ENCODE data around the gene VANGL1. TPM values are rescaled to one million over a fixed set of nuclear protein-coding genes. Genes with fewer than 3 reads are reported as not detected.
A peak's percentile ranks its signal among the peaks of the same experiment; 100 is the strongest.

VANGL1 gene
- total RNA-seq, 2 donors from 2014 or later = 12.3 to 16.2 TPM

DNA sequence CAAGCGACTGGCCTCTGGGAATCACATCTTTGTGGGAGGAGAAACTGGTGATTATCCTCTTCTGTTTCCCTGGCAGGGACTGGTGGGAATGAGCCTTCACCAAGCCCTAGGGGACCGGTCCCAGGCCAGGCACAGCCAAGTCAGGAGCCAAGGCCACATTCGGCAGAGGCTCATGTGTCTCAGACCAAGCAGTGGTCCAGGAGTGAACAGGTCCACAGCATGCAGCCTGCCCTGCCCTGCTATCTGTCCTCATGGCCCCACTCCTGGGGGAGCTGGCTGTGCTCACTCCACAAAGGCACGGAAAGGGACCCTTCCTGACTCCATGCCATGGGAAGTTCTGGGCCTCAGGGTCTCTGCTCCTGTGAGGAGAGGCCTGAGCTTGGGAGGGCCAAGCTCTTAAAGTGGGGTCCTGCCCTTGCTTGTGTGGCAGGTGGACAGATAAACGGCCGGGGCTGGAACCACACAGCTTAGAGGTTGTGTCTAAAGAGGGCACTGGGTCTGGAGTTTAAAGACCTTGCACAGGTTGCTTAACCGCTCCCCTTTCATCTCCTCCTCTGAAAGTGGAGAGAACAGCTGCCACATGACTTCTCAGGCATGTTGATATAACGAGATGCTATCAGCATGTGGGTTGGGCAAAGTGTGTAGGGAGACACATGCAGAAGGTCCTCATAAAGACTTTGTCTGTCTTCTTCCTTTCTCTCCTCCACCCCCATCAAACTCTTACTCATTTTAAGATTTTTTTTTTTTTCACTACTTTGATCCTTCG lies 69.3 kb downstream of the VANGL1 start:
- Histone ChIP-seq H3K27ac (no peak overlapping the region), H3K4me1 (replicated peaks) (peaks cover 11% of the 10 kb centered on the region), H3K36me3 (no peaks in the 10 kb centered on the region), H3K9me3 (no peaks in the 10 kb centered on the region), H3K27me3 (replicated peaks; ENCODE audit: insufficient read depth) (no peaks in the 10 kb centered on the region), H3K4me3 (no peak overlapping the region)
- 50% methylated on average over 8 of the region's 9 CpGs for WGBS
- peak; percentile 79 for DNase-seq (ENCODE audit: low spot score)
- intact Hi-C loops (cut with DNase I) = no loop called here
- TF ChIP-seq POLR2AphosphoS5 (IDR thresholded peaks at IDR 0.05) = peak; percentile 93
- TF ChIP-seq, protein P1, sequence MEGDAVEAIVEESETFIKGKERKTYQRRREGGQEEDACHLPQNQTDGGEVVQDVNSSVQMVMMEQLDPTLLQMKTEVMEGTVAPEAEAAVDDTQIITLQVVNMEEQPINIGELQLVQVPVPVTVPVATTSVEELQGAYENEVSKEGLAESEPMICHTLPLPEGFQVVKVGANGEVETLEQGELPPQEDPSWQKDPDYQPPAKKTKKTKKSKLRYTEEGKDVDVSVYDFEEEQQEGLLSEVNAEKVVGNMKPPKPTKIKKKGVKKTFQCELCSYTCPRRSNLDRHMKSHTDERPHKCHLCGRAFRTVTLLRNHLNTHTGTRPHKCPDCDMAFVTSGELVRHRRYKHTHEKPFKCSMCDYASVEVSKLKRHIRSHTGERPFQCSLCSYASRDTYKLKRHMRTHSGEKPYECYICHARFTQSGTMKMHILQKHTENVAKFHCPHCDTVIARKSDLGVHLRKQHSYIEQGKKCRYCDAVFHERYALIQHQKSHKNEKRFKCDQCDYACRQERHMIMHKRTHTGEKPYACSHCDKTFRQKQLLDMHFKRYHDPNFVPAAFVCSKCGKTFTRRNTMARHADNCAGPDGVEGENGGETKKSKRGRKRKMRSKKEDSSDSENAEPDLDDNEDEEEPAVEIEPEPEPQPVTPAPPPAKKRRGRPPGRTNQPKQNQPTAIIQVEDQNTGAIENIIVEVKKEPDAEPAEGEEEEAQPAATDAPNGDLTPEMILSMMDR (IDR thresholded peaks at IDR 0.05) = no peak

- TF ChIP-seq POLR2A (IDR thresholded peaks at IDR 0.05) = no peak
- Histone ChIP-seq H3K9me3 (no peaks in the 10 kb centered on the region), H3K36me3 (no peaks in the 10 kb centered on the region), H3K27ac (no peak overlapping the region), H3K27me3 (replicated peaks; ENCODE audit: insufficient read depth) (no peaks in the 10 kb centered on the region), H3K4me3 (no peak overlapping the region), H3K4me1 (replicated peaks) (peaks cover 11% of the 10 kb centered on the region)
- DNase-seq (ENCODE audit: low spot score) = no peak
- 63% methylated on average over 10 of the region's 10 CpGs for WGBS
- intact Hi-C loops (cut with DNase I) = no loop called here
Measured at GRCh38 chr1:115712911-115713609, 71.3 kb downstream of the VANGL1 start.

GRCh38 chr1:115713906-115714305 lies 72.1 kb downstream of the VANGL1 start:
- 78% methylated on average over 5 of the region's 5 CpGs for WGBS

DNA sequence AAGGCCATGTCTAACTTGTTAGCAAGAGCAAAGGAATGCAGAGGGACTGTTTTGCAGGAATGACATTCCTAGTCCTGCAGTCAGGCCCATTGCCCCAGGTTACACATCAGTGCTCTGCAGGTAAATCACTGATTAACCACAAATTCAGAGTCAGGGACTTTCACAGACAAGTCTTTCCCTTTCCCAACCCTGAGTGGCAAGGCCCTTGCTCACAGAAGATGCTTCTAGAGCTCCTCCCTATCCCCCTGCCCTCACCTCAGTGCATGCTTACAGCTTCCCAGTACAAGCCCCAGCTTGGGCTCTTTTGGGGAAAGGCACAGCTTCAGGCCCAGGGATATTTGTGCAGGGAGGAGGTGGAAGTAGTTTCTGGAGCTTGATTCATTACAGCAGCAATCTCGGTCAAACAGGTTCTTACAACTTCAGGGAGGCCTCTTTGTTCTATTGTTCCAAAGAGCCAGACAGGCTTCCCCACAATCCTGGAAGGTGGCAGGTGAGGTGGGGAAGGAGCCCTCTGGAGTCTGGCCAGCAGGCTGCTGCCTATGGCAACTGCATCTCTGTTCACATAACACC lies 72.9 kb downstream of the VANGL1 start:
- H3K4me1 ChIP-seq (replicated peaks) = peaks cover 11% of the 10 kb centered on the region
- intact Hi-C loops (cut with DNase I) = no loop called here
- H3K9me3 ChIP-seq = no peaks in the 10 kb centered on the region
- TF ChIP-seq POLR2AphosphoS5 (IDR thresholded peaks at IDR 0.05) (peak; percentile 94), POLR2A (IDR thresholded peaks at IDR 0.05) (no peak)
- TF ChIP-seq, protein P1 (IDR thresholded peaks at IDR 0.05) = peak in 1 of 4 experiments; percentile 12
- peak; percentile 95 for DNase-seq (ENCODE audit: low spot score)
- no peaks in the 10 kb centered on the region for H3K27me3 ChIP-seq (replicated peaks; ENCODE audit: insufficient read depth)
- no peak overlapping the region for H3K4me3 ChIP-seq
- 40% methylated on average over 1 of the region's 1 CpG for WGBS
- no peak overlapping the region for H3K27ac ChIP-seq
- no peaks in the 10 kb centered on the region for H3K36me3 ChIP-seq

More at GRCh38 chr1:115713906-115714305, 72.1 kb downstream of the VANGL1 start:
- Histone ChIP-seq H3K9me3 (no peaks in the 10 kb centered on the region), H3K4me3 (no peak overlapping the region), H3K27me3 (replicated peaks; ENCODE audit: insufficient read depth) (no peaks in the 10 kb centered on the region), H3K4me1 (replicated peaks) (peaks cover 11% of the 10 kb centered on the region), H3K36me3 (no peaks in the 10 kb centered on the region), H3K27ac (no peak overlapping the region)
- intact Hi-C loops (cut with DNase I) = no loop called here
- TF ChIP-seq POLR2AphosphoS5 (IDR thresholded peaks at IDR 0.05) (no peak), POLR2A (IDR thresholded peaks at IDR 0.05) (no peak)
- TF ChIP-seq, protein P1 (IDR thresholded peaks at IDR 0.05) = no peak
- no peak for DNase-seq (ENCODE audit: low spot score)

GRCh38 chr1:115717541-115717940 lies 75.8 kb downstream of the VANGL1 start:
- WGBS = 59% methylated on average over 5 of the region's 5 CpGs
- Histone ChIP-seq H3K4me1 (replicated peaks) (peaks cover 8% of the 10 kb centered on the region), H3K36me3 (no peaks in the 10 kb centered on the region), H3K27ac (no peak overlapping the region), H3K9me3 (no peaks in the 10 kb centered on the region), H3K27me3 (replicated peaks; ENCODE audit: insufficient read depth) (no peaks in the 10 kb centered on the region), H3K4me3 (no peak overlapping the region)
- TF ChIP-seq, protein P1 (IDR thresholded peaks at IDR 0.05) = peak; percentile 14 to 67 (median 54)
- no peak for TF ChIP-seq POLR2AphosphoS5 (IDR thresholded peaks at IDR 0.05)
- peak; percentile 52 for DNase-seq (ENCODE audit: low spot score)
- intact Hi-C loops (cut with DNase I) = no loop called here

Measured in prostate gland (tissue), 2 donors.